HG02678 (cell line): Measurements from ENCODE around the gene TENM3.

Experiments used
- ATAC-seq: cut with Tn5 transposase; IDR thresholded peaks from one replicate; pipeline ENCODE4 v1.9.1; 2021; ENCODE audit warnings: mild to moderate bottlenecking, moderate library complexity; ENCODE audit not compliant: unreplicated experiment

Gene TENM3

DNA sequence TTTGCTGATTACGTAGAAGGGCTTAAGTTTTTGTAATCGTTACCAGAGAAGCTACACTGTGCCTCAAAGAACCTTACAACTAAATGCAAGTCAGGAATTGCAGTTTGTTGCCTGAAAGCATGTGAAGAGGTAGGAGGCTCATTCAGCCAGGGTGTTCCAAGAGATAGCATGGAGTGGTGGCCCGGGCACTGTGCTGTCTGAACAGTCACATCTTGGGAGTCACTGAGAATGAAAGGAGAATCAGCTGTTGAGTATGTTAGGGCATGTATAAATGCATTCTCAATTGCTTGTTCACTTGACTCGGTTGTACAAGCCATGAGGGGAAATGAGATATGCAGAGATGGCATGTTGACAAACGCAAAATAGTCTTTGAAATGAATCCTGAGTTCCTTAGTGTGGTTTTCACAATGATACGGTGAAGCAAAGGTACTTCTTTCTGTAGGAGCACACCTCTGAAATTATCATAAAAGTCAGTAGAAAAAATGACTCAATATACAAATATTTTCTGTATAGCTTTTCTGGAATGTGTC lies 513.0 kb downstream of the TENM3 start:
- no peak for ATAC-seq

DNA sequence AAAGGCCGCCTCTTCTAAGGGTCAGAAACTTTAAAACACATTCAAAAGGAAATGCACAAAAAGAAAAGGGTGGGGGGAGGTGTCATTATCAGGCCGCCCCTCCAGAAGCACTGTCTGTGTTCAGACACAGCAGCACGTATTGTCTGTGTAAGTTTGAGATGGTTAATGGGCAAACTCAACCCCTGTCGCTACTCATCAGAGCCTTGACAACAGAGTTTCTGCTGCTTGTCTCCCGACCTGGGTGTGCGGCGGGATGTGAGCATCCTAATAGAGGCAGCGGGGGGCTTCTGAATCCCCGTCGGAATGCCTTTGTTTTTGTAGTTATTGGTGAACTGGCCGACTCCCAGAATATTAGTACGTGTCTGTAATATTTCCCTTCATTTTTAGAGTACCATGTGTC lies 515.1 kb downstream of the TENM3 start:
- ATAC-seq: no peak

DNA sequence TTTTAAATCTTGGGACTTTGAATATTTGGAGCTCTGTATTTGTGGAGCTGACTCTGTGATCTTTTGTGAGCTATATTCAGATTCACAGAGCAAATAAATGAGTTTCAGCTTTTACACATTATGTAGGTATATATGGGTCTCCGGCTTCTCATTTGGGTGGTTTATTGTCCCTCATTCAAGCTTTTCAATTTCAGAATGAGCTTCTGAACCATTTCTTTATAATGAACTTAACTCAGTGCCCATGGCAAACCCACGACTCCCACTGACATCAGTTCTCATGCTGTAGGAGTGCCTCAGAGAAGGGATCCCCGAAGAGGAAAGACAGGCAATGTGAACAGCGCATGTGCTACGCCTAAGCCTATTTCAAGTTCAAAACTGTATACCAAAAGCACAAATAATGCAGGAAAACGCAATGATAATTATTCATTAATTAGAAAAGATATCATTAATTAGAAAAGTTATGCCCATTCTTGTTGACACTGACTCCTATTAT lies 517.4 kb downstream of the TENM3 start:
- ATAC-seq: no peak

DNA sequence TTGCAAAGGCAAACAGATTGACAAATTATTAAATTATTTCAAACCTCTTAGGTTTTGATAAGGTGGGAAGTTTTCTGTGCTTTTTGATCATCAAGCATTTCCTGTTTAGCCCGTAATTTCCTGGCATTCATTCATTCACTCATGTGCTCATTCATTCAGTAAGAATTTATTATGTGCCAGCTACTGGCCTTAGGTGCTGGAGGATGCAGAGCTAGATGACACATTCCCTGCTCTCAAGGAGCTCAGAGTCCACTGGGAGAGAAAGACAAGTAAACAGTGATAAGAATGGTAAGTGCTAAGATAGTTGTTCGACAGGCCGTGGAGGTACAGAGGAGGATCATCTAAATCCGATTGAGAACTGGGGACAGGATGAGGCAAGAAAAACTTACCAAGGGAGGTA lies 520.9 kb downstream of the TENM3 start:
- no peak for ATAC-seq

DNA sequence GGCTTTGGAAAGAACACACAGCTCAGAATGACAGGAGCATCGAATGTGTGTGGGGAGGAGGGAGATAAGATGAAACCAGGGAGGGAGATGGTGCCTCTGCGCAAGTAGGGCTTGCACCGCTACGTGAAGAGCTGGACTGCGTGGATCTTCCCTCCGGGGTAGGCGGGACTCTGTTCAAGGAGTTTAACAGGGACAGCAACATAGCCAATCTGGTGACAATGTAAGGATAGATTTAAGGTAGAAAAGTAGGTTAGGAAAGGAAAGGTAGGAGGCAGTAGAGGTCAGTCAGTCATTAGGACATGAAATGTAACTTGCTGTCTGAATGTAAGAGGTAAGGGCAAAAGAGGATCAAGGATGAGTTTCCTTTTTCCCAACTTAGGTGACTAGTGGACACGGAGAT lies 521.4 kb downstream of the TENM3 start:
- ATAC-seq: no peak

GRCh38 chr4:182765987-182766856 lies 523.0 kb downstream of the TENM3 start:
- ATAC-seq: no peak

- no peak for ATAC-seq
These were observed 523.7 kb downstream of the TENM3 start for GRCh38 chr4:182766857-182767250.

- ATAC-seq: no peak
These were observed 525.6 kb downstream of the TENM3 start for GRCh38 chr4:182768838-182769237.

GRCh38 chr4:182770259-182770995 lies 527.2 kb downstream of the TENM3 start:
- ATAC-seq: no peak

DNA sequence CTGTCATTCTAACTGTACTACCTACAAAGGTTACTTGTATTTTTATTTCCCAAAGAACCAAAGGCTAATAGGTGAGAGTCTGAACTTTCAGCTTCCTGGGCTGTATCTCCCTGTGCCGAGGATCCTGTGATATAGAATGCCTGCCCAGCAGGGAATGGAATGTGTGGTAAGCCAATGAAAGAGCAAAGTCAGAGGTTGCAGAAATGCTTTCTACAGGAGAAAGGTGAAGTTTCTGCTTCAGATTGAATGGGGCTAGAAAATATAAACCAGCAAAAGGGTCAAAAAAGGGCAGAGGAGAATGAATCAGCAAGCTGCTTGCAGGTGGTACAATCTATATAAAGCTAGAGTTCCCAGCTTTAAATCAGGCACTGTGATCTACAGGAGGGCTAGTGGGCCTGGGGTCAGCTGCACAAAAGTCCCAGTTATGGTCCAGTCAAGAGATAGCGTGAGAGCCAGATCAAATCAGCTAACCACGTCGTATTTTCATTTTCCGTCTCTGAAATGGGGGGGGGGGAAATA lies 527.9 kb downstream of the TENM3 start:
- no peak for ATAC-seq

GRCh38 chr4:182775075-182775474 lies 531.9 kb downstream of the TENM3 start:
- no peak for ATAC-seq

DNA sequence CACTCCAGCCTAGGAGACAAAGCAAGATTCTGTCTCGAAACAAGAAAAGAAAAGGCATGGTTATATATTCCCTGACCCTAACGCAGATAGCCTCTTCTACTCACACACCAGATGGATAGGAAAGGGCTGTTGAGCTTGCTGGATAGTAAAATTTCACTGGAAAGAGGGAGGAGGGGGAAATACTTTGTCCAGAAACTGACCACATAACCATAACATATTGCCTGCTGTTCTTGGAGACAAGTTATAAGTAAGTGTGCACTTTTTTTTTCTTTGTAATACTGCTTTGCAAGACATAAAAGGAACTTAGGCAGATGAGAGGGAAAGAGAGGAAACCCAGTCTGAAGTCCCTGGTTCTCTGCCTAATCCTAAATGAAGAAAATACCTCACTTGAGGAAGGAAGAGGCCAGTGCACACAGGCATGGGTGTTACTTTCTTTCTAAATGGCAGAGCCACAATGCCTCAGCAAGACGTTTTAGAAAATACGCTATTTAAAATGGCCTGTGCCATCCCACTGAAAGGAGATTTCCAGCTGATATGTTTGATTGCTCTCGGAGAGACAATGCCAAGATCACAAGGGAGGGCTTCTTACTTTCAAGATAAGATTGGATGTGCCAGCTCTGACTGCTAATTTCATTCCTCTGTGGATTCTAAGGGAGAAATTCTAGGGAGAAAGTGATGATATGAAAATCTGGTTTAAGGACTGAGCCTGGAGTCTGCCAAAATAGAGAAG lies 533.3 kb downstream of the TENM3 start:
- no peak for ATAC-seq

DNA sequence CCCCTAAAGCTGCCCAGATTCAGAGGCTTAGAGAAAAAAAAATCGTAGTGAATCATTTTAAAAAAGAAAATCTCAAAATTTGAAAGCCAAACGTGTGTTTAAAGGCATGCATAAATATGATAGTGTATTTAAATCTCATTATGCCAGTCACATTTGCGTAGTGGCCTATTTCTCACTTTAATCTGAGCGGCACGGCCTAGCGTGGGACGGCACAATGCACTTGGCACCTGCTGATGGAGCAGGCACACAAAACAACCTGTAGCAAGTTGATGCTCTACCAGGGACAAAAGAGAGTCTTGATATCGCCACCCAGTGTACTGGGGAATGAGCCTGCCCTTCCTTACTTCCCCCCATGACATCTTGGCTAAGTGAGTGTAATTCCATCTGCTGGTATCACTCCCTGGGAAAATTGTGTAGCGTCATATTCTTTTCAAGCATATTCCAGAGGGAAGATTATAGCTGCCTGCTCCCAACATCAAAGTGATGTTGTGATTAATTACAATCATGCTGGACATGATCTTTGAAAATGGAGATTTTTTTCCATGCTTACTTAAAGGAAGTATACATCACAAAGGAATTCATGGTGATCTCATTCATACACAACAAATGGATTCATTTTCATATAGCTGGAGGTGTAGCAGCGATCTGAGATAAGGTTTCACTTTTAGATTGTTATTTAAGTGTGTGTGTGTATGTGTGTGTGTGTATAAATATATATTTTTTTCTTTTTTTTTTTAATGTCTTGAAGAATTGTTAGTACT lies 535.2 kb downstream of the TENM3 start:
- ATAC-seq: no peak

DNA sequence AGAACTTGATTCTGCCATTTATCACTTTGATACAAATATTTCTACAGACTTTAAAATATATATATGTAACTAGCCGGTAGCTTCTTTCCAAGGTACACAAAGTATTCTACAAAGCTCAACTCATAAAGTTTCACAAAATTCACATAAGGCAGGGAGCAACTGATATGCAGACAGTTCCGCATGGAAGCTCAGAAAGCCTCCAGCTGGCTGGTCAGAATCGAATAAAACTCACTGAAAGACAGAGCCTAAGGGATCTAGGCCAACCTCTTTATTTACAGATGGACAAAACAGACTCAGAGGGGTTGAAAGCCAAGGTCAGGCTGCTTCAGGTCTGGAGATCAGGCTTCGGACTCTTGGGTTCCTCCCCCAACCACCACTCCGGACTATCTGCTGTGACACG lies 543.8 kb downstream of the TENM3 start:
- no peak for ATAC-seq

- ATAC-seq: no peak
These were observed 545.0 kb downstream of the TENM3 start for GRCh38 chr4:182788201-182788600.

DNA sequence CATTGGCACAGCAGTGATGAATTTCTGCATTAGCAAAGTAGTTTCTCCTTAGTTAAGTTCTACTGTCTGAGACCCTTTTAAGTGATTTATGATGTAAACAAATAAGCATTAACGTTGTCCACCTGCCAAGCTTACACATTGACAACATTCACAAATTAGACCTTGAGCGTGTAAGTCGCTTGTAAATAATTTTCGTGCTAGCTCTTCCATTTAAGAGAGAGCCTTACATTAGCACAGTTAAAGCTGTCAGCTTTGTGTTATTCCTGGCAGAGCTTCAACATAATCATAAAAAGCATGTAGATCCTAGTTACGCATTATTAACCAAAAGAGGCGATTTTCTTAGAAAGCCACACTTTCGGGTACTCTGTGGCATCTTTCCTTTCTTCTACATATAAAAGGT lies 546.3 kb downstream of the TENM3 start:
- no peak for ATAC-seq

DNA sequence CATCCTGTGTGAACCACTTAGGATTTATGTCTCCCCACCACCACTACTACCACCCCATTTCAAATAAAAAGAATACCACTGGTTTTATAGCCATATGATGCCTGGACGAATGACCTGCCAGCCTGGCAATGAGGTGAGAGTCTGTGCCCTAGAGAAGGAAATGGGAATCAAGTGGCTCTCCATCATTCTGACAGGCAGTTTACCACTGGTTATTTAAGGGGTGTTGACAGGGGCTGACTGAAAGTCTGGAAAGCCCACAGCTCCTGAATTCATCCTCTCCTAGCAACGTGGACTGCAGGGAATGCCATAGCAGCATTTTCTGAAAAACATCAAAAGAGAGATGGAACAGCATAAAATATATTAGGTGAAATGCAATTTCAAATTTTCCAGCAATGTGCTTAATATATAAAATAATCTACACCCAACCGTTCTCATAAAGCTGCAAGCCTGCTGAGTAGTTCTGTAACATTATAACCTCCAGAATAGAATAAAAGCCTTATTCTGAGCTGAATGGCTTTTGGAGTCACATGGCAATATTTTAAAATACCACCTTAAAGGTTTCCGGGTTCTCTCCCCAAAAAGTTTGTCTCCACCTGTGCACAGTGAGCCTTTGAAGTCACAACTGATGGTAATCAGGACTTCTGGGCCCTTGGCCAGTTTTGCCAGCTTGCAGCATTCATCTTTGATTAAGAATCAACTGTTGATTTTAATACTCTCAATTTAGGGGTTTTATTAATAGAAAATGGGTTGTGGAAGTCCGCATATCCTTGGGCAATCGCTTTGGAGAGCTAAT lies 552.4 kb downstream of the TENM3 start:
- ATAC-seq: no peak

- ATAC-seq: no peak
These were observed 556.5 kb downstream of the TENM3 start for GRCh38 chr4:182799515-182800215.

- ATAC-seq: no peak
These were observed 557.0 kb downstream of the TENM3 start for GRCh38 chr4:182800216-182800515.
